GM10847 (cell line): ENCODE data around the gene DUS1L.

Experiments used
- POLR2A ChIP-seq: IDR thresholded peaks from 2 replicates; pipeline ENCODE4 v1.6.1; 2011; ENCODE audit not compliant: insufficient read length; ENCODE audit errors: extremely low read depth

DUS1L gene

GRCh38 chr17:82072827-82073226, 7.2 kb upstream of the DUS1L start:
- no peak for TF ChIP-seq POLR2A

- no peak for TF ChIP-seq POLR2A
These were observed 5.0 kb upstream of the DUS1L start for GRCh38 chr17:82070611-82071010.

GRCh38 chr17:82065193-82065637, 389 bp downstream of the DUS1L start:
- no peak for TF ChIP-seq POLR2A

- TF ChIP-seq POLR2A: no peak
These were observed 991 bp downstream of the DUS1L start for GRCh38 chr17:82064433-82065192.

- TF ChIP-seq POLR2A: no peak
These were observed 1.9 kb downstream of the DUS1L start for GRCh38 chr17:82063424-82064415.

GRCh38 chr17:82062984-82063368, 2.6 kb downstream of the DUS1L start:
- TF ChIP-seq POLR2A: no peak

GRCh38 chr17:82062076-82062983, 3.3 kb downstream of the DUS1L start:
- no peak for TF ChIP-seq POLR2A

GRCh38 chr17:82061047-82061925, 4.3 kb downstream of the DUS1L start:
- TF ChIP-seq POLR2A: no peak

GRCh38 chr17:82060614-82061013, 5.0 kb downstream of the DUS1L start:
- TF ChIP-seq POLR2A: no peak

GRCh38 chr17:82060001-82060380, 5.6 kb downstream of the DUS1L start:
- TF ChIP-seq POLR2A: no peak

GRCh38 chr17:82059272-82060000, 6.2 kb downstream of the DUS1L start:
- no peak for TF ChIP-seq POLR2A

GRCh38 chr17:82058855-82059249, 6.8 kb downstream of the DUS1L start:
- no peak for TF ChIP-seq POLR2A

GRCh38 chr17:82058230-82058854, 7.3 kb downstream of the DUS1L start:
- TF ChIP-seq POLR2A: no peak
